Activated CD4-positive, alpha-beta T cell treated with anti-CD3 and anti-CD28 coated beads, Interleukin-2, amount 10 ng/mL, durations not matched to agents 24 days and 14 days (primary cell): Measurements from ENCODE around the gene CDH12. TPM values are rescaled to one million over a fixed set of nuclear protein-coding genes. Genes with fewer than 3 reads are reported as not detected.

Source experiments
- DNase-seq: peaks from one replicate; pipeline ENCODE4 v3.0.0; 2022
- H3K27ac Mint-ChIP-seq: one replicate; pipeline ENCODE4 v1.8.0; 2022; ENCODE audit warnings: mild to moderate bottlenecking, mixed read lengths
- H3K27me3 Mint-ChIP-seq: one replicate; pipeline ENCODE4 v1.8.0; 2022; ENCODE audit warnings: mixed read lengths
- H3K36me3 Mint-ChIP-seq: one replicate; pipeline ENCODE4 v1.8.0; 2022; ENCODE audit warnings: low read depth, mild to moderate bottlenecking, mixed read lengths
- H3K4me1 Mint-ChIP-seq: one replicate; pipeline ENCODE4 v1.8.0; 2021; ENCODE audit warnings: mixed read lengths
- H3K4me3 Mint-ChIP-seq: one replicate; pipeline ENCODE4 v1.8.0; 2022; ENCODE audit warnings: mild to moderate bottlenecking, moderate library complexity, mixed read lengths
- H3K9me3 Mint-ChIP-seq: one replicate; pipeline ENCODE4 v1.8.0; 2021; ENCODE audit warnings: mixed read lengths
- intact Hi-C: fragments of 100-400 bp; cut with micrococcal nuclease; formaldehyde crosslinking; loops from one replicate; pipeline ENCODE4 v1.15.1; 2023
- total RNA-seq: library from RNA; stranded (reverse); gene quantifications from 2 replicates; pipeline ENCODE4 v1.2.3, GENCODE V29; 2022

The CDH12 gene
- total RNA-seq, 1 donor from 2014 or later, result not detected

- no peak overlapping the region for H3K27ac Mint-ChIP-seq
- intact Hi-C loops, result no loop called here
These were observed 743.8 kb downstream of the CDH12 start for GRCh38 chr5:22109315-22109714.

GRCh38 chr5:22108545-22108944, 744.6 kb downstream of the CDH12 start:
- DNase-seq, result no peak
- Mint-ChIP-seq H3K27ac (no peak overlapping the region), H3K9me3 (no peaks in the 10 kb centered on the region), H3K36me3 (no peaks in the 10 kb centered on the region), H3K27me3 (no peaks in the 10 kb centered on the region), H3K4me3 (no peak overlapping the region), H3K4me1 (no peaks in the 10 kb centered on the region)
- intact Hi-C loops, result no loop called here

More at GRCh38 chr5:22109315-22109714, 743.8 kb downstream of the CDH12 start:
- Mint-ChIP-seq H3K27me3 (no peaks in the 10 kb centered on the region), H3K4me1 (no peaks in the 10 kb centered on the region), H3K9me3 (no peaks in the 10 kb centered on the region), H3K4me3 (no peak overlapping the region), H3K36me3 (no peaks in the 10 kb centered on the region)
- DNase-seq, result no peak

- DNase-seq, result no peak
- Mint-ChIP-seq H3K4me1 (no peaks in the 10 kb centered on the region), H3K4me3 (no peak overlapping the region), H3K27me3 (no peaks in the 10 kb centered on the region), H3K27ac (no peak overlapping the region), H3K9me3 (no peaks in the 10 kb centered on the region), H3K36me3 (no peaks in the 10 kb centered on the region)
- intact Hi-C loops, result no loop called here
These were observed 750.3 kb downstream of the CDH12 start for GRCh38 chr5:22102823-22103359.

GRCh38 chr5:22088517-22088916, 764.6 kb downstream of the CDH12 start:
- Mint-ChIP-seq H3K27me3 (no peaks in the 10 kb centered on the region), H3K9me3 (no peaks in the 10 kb centered on the region), H3K4me3 (no peak overlapping the region), H3K36me3 (no peaks in the 10 kb centered on the region), H3K27ac (no peak overlapping the region), H3K4me1 (no peaks in the 10 kb centered on the region)
- no peak for DNase-seq
- intact Hi-C loops, result no loop called here

GRCh38 chr5:22079566-22079965, 773.6 kb downstream of the CDH12 start:
- H3K27me3 Mint-ChIP-seq, result no peaks in the 10 kb centered on the region
- no peaks in the 10 kb centered on the region for H3K4me1 Mint-ChIP-seq
- intact Hi-C loops, result no loop called here
- no peak overlapping the region for H3K27ac Mint-ChIP-seq
- H3K36me3 Mint-ChIP-seq, result no peaks in the 10 kb centered on the region
- no peak for DNase-seq
- H3K9me3 Mint-ChIP-seq, result no peaks in the 10 kb centered on the region
- no peak overlapping the region for H3K4me3 Mint-ChIP-seq

GRCh38 chr5:22079002-22079401, 774.1 kb downstream of the CDH12 start:
- H3K27me3 Mint-ChIP-seq, result no peaks in the 10 kb centered on the region
- intact Hi-C loops, result no loop called here
- DNase-seq, result no peak
- H3K9me3 Mint-ChIP-seq, result no peaks in the 10 kb centered on the region
- H3K27ac Mint-ChIP-seq, result no peak overlapping the region
- H3K36me3 Mint-ChIP-seq, result no peaks in the 10 kb centered on the region
- H3K4me3 Mint-ChIP-seq, result no peak overlapping the region
- no peaks in the 10 kb centered on the region for H3K4me1 Mint-ChIP-seq

GRCh38 chr5:22076586-22076985, 776.6 kb downstream of the CDH12 start:
- no peak for DNase-seq
- Mint-ChIP-seq H3K27me3 (no peaks in the 10 kb centered on the region), H3K4me1 (no peaks in the 10 kb centered on the region), H3K4me3 (no peak overlapping the region), H3K36me3 (no peaks in the 10 kb centered on the region), H3K9me3 (no peaks in the 10 kb centered on the region), H3K27ac (no peak overlapping the region)
- intact Hi-C loops, result no loop called here

GRCh38 chr5:22070186-22070728, 782.9 kb downstream of the CDH12 start:
- intact Hi-C loops, result no loop called here
- H3K4me3 Mint-ChIP-seq, result no peak overlapping the region
- no peaks in the 10 kb centered on the region for H3K4me1 Mint-ChIP-seq
- no peaks in the 10 kb centered on the region for H3K36me3 Mint-ChIP-seq
- no peaks in the 10 kb centered on the region for H3K9me3 Mint-ChIP-seq
- H3K27ac Mint-ChIP-seq, result no peak overlapping the region
- no peak for DNase-seq
- no peaks in the 10 kb centered on the region for H3K27me3 Mint-ChIP-seq

GRCh38 chr5:22063717-22064116, 789.4 kb downstream of the CDH12 start:
- Mint-ChIP-seq H3K27ac (no peak overlapping the region), H3K4me1 (no peaks in the 10 kb centered on the region), H3K36me3 (no peaks in the 10 kb centered on the region), H3K27me3 (no peaks in the 10 kb centered on the region), H3K9me3 (no peaks in the 10 kb centered on the region), H3K4me3 (no peak overlapping the region)
- intact Hi-C loops, result no loop called here
- DNase-seq, result no peak

- DNase-seq, result no peak
- intact Hi-C loops, result no loop called here
- Mint-ChIP-seq H3K27me3 (no peaks in the 10 kb centered on the region), H3K36me3 (no peaks in the 10 kb centered on the region), H3K4me1 (no peaks in the 10 kb centered on the region), H3K4me3 (no peak overlapping the region), H3K27ac (no peak overlapping the region), H3K9me3 (no peaks in the 10 kb centered on the region)
These were observed 794.5 kb downstream of the CDH12 start for GRCh38 chr5:22058620-22059019.

GRCh38 chr5:22057012-22057411, 796.1 kb downstream of the CDH12 start:
- Mint-ChIP-seq H3K36me3 (no peaks in the 10 kb centered on the region), H3K9me3 (no peaks in the 10 kb centered on the region), H3K27ac (no peak overlapping the region), H3K27me3 (no peaks in the 10 kb centered on the region), H3K4me3 (no peak overlapping the region), H3K4me1 (no peaks in the 10 kb centered on the region)
- intact Hi-C loops, result no loop called here
- DNase-seq, result no peak

GRCh38 chr5:22056601-22057000, 796.5 kb downstream of the CDH12 start:
- H3K27ac Mint-ChIP-seq, result no peak overlapping the region
- H3K4me3 Mint-ChIP-seq, result no peak overlapping the region
- intact Hi-C loops, result no loop called here

GRCh38 chr5:22053195-22053594, 799.9 kb downstream of the CDH12 start:
- no peaks in the 10 kb centered on the region for H3K27me3 Mint-ChIP-seq
- H3K4me3 Mint-ChIP-seq, result no peak overlapping the region
- no peaks in the 10 kb centered on the region for H3K36me3 Mint-ChIP-seq
- no peaks in the 10 kb centered on the region for H3K9me3 Mint-ChIP-seq
- H3K4me1 Mint-ChIP-seq, result no peaks in the 10 kb centered on the region
- intact Hi-C loops, result no loop called here
- no peak overlapping the region for H3K27ac Mint-ChIP-seq
- DNase-seq, result no peak

More at GRCh38 chr5:22056601-22057000, 796.5 kb downstream of the CDH12 start:
- Mint-ChIP-seq H3K4me1 (no peaks in the 10 kb centered on the region), H3K27me3 (no peaks in the 10 kb centered on the region), H3K9me3 (no peaks in the 10 kb centered on the region), H3K36me3 (no peaks in the 10 kb centered on the region)
- DNase-seq, result no peak

- Mint-ChIP-seq H3K27ac (no peak overlapping the region), H3K4me3 (no peak overlapping the region), H3K4me1 (no peaks in the 10 kb centered on the region), H3K36me3 (no peaks in the 10 kb centered on the region), H3K27me3 (no peaks in the 10 kb centered on the region), H3K9me3 (no peaks in the 10 kb centered on the region)
- DNase-seq, result no peak
- intact Hi-C loops, result no loop called here
These were observed 801.3 kb downstream of the CDH12 start for GRCh38 chr5:22051881-22052280.

- H3K4me3 Mint-ChIP-seq, result no peak overlapping the region
- no peaks in the 10 kb centered on the region for H3K27me3 Mint-ChIP-seq
- no peak for DNase-seq
These were observed 802.2 kb downstream of the CDH12 start for GRCh38 chr5:22050931-22051330.

More at GRCh38 chr5:22050931-22051330, 802.2 kb downstream of the CDH12 start:
- Mint-ChIP-seq H3K36me3 (no peaks in the 10 kb centered on the region), H3K27ac (no peak overlapping the region), H3K9me3 (no peaks in the 10 kb centered on the region), H3K4me1 (no peaks in the 10 kb centered on the region)
- intact Hi-C loops, result no loop called here
